DOHH2 (cell line): ENCODE results near the gene CRYBA1.
"Not testable (repeated sequence)": the region's sequence is repeated elsewhere in the genome, so short reads cannot be mapped to it uniquely, and the experiment has no call there.

ENCODE experiments used
- H3F3A ChIP-seq: fragments of 200-600 bp; sonication (generic), shearing (Covaris generic); 2 replicates; pipeline ENCODE4 v1.6.0; 2016; ENCODE audit warnings: antibody characterized with exemption, mild to moderate bottlenecking; ENCODE audit not compliant: control insufficient read depth, insufficient read depth
- H3K27ac ChIP-seq: fragments of 200-600 bp; sonication (generic); 2 replicates; pipeline ENCODE4 v1.5.1; 2014; ENCODE audit warnings: low read depth, mild to moderate bottlenecking, low read length, moderate library complexity
- H3K27me3 ChIP-seq: fragments of 200-600 bp; sonication (generic); 2 replicates; pipeline ENCODE4 v1.6.1; 2014; ENCODE audit warnings: mild to moderate bottlenecking, low read length, mixed read lengths; ENCODE audit not compliant: control insufficient read depth
- H3K36me3 ChIP-seq: fragments of 200-600 bp; sonication (generic); 2 replicates; pipeline ENCODE4 v1.6.1; 2014; ENCODE audit warnings: mild to moderate bottlenecking, low read length, moderate library complexity, mixed read lengths; ENCODE audit not compliant: control insufficient read depth
- H3K4me1 ChIP-seq: fragments of 200-600 bp; sonication (generic); 2 replicates; pipeline ENCODE4 v1.6.1; 2014; ENCODE audit warnings: mild to moderate bottlenecking, low read length, mixed read lengths; ENCODE audit not compliant: control insufficient read depth
- H3K4me2 ChIP-seq: fragments of 200-600 bp; sonication (generic); 2 replicates; pipeline ENCODE4 v1.6.0; 2014; ENCODE audit warnings: mild to moderate bottlenecking, low read length, moderate library complexity
- H3K4me3 ChIP-seq: fragments of 200-600 bp; sonication (generic); 2 replicates; pipeline ENCODE4 v1.5.1; 2014; ENCODE audit warnings: mild to moderate bottlenecking, low read length, mixed read lengths
- H3K79me2 ChIP-seq: fragments of 200-600 bp; sonication (generic); 2 replicates; pipeline ENCODE4 v1.6.1; 2014; ENCODE audit warnings: mild to moderate bottlenecking, low read length, mixed read lengths; ENCODE audit not compliant: control insufficient read depth
- H3K9me2 ChIP-seq: fragments of 200-600 bp; sonication (generic); replicated peaks from 2 replicates; pipeline ENCODE4 v1.6.1; 2014; ENCODE audit warnings: mild to moderate bottlenecking, low read length, mixed read lengths; ENCODE audit not compliant: control insufficient read depth
- H3K9me3 ChIP-seq: fragments of 200-600 bp; sonication (generic); 2 replicates; pipeline ENCODE4 v1.6.1; 2014; ENCODE audit warnings: antibody characterized with exemption, low read length, mixed read lengths; ENCODE audit not compliant: control insufficient read depth, insufficient read depth
- H4K20me1 ChIP-seq: fragments of 200-600 bp; sonication (generic); 2 replicates; pipeline ENCODE4 v1.6.0; 2014; ENCODE audit warnings: low read depth, mild to moderate bottlenecking, antibody characterized with exemption, low read length, moderate library complexity; ENCODE audit not compliant: control insufficient read depth, insufficient read depth
- CTCF ChIP-seq: fragments of 200-600 bp; sonication (generic); IDR thresholded peaks from one replicate; pipeline ENCODE4 v1.5.1; 2014; ENCODE audit warnings: antibody characterized with exemption, mild to moderate bottlenecking, low read depth, low read length; ENCODE audit not compliant: poor library complexity, severe bottlenecking
- EZH2phosphoT487 ChIP-seq: fragments of 200-600 bp; sonication (generic); IDR thresholded peaks from 2 replicates; pipeline ENCODE4 v1.6.1; 2017; ENCODE audit warnings: borderline replicate concordance, mild to moderate bottlenecking, antibody characterized with exemption, low read length, moderate library complexity, mixed read lengths

CRYBA1 gene

GRCh38 chr17:29219378-29220047 lies 27.1 kb upstream of the CRYBA1 start:
- H3K79me2 ChIP-seq = no peaks in the 10 kb centered on the region
- no peak for TF ChIP-seq EZH2phosphoT487
- peak; percentile 99 for TF ChIP-seq CTCF
- H3K4me1 ChIP-seq = peaks cover 15% of the 10 kb centered on the region
- H3K9me3 ChIP-seq = no peaks in the 10 kb centered on the region
- H3K4me2 ChIP-seq = peak overlapping the region; percentile 57
- no peaks in the 10 kb centered on the region for H3F3A ChIP-seq
- H3K36me3 ChIP-seq = no peaks in the 10 kb centered on the region
- H3K9me2 ChIP-seq = no peaks in the 10 kb centered on the region
- peak overlapping the region; percentile 37; the same call in 1 of the 2 replicates for H3K4me3 ChIP-seq
- no peak overlapping the region for H3K27ac ChIP-seq
- no peaks in the 10 kb centered on the region for H4K20me1 ChIP-seq
- no peaks in the 10 kb centered on the region; the same call in none of the 2 replicates for H3K27me3 ChIP-seq

- H3K9me2 ChIP-seq, H3K79me2 ChIP-seq, H3K9me3 ChIP-seq, H3K4me3 ChIP-seq, H3K36me3 ChIP-seq, H3F3A ChIP-seq, H3K4me1 ChIP-seq, H3K4me2 ChIP-seq, H3K27ac ChIP-seq, H3K27me3 ChIP-seq, H4K20me1 ChIP-seq: not testable (repeated sequence)
These were observed 25.3 kb upstream of the CRYBA1 start for GRCh38 chr17:29221338-29221737.

GRCh38 chr17:29225396-29225795 lies 21.3 kb upstream of the CRYBA1 start:
- H3K9me3 ChIP-seq = no peaks in the 10 kb centered on the region
- H3K4me2 ChIP-seq = no peak overlapping the region
- no peaks in the 10 kb centered on the region for H3K36me3 ChIP-seq
- TF ChIP-seq CTCF (no peak), EZH2phosphoT487 (no peak)
- no peak overlapping the region for H3K4me3 ChIP-seq
- H3K4me1 ChIP-seq = no peaks in the 10 kb centered on the region
- no peak overlapping the region for H3K27ac ChIP-seq
- H3K27me3 ChIP-seq = no peaks in the 10 kb centered on the region; the same call in 1 of the 2 replicates
- no peaks in the 10 kb centered on the region for H4K20me1 ChIP-seq
- no peaks in the 10 kb centered on the region for H3F3A ChIP-seq
- no peaks in the 10 kb centered on the region for H3K79me2 ChIP-seq
- no peaks in the 10 kb centered on the region for H3K9me2 ChIP-seq

- Histone ChIP-seq H3K4me2 (no peak overlapping the region), H3K27ac (no peak overlapping the region), H3K4me1 (no peaks in the 10 kb centered on the region), H3K9me2 (no peaks in the 10 kb centered on the region), H3K36me3 (no peaks in the 10 kb centered on the region), H3K79me2 (no peaks in the 10 kb centered on the region), H3F3A (no peaks in the 10 kb centered on the region), H3K27me3 (no peaks in the 10 kb centered on the region), H3K4me3 (no peak overlapping the region), H3K9me3 (no peaks in the 10 kb centered on the region), H4K20me1 (no peaks in the 10 kb centered on the region)
- TF ChIP-seq CTCF (no peak), EZH2phosphoT487 (no peak)
These were observed 13.4 kb upstream of the CRYBA1 start for GRCh38 chr17:29233301-29233700.

GRCh38 chr17:29234972-29235371 lies 11.7 kb upstream of the CRYBA1 start:
- not testable (repeated sequence) for H3K79me2 ChIP-seq, H3K4me3 ChIP-seq, H3K27me3 ChIP-seq, H3K4me2 ChIP-seq, H3K9me2 ChIP-seq, H3F3A ChIP-seq, H3K9me3 ChIP-seq, H3K4me1 ChIP-seq, H4K20me1 ChIP-seq, H3K27ac ChIP-seq, H3K36me3 ChIP-seq
